Measurements from ENCODE around the gene OR2J2.
"Not testable (repeated sequence)": the region's sequence is repeated elsewhere in the genome, so short reads cannot be mapped to it uniquely, and the experiment has no call there.

Gene OR2J2

GRCh38 chr6:29170607-29171006, at the start of gene OR2J2:
Gene OR2J2 (plus strand): TSS chr6:29170907. CDS start chr6:29173636, 2,729 bp downstream.
- DNase-seq (ENCODE audit: low spot score), result not testable (repeated sequence)

GRCh38 chr6:29129326-29130012, 41.2 kb upstream of the OR2J2 start:
- no peak for DNase-seq (ENCODE audit: low spot score)

- DNase-seq (ENCODE audit: low spot score), result no peak
These were observed 40.1 kb upstream of the OR2J2 start for GRCh38 chr6:29130644-29131043.

- DNase-seq (ENCODE audit: low spot score), result no peak
These were observed 39.0 kb upstream of the OR2J2 start for GRCh38 chr6:29131691-29132090.

- no peak for DNase-seq (ENCODE audit: low spot score)
These were observed 33.0 kb upstream of the OR2J2 start for GRCh38 chr6:29137724-29138123.

- no peak for DNase-seq (ENCODE audit: low spot score)
These were observed 29.1 kb upstream of the OR2J2 start for GRCh38 chr6:29141606-29142005.

GRCh38 chr6:29142309-29142708, 28.4 kb upstream of the OR2J2 start:
- peak; percentile 20 for DNase-seq (ENCODE audit: low spot score)

GRCh38 chr6:29146179-29146578, 24.5 kb upstream of the OR2J2 start:
- DNase-seq (ENCODE audit: low spot score), result peak; percentile 9

GRCh38 chr6:29147074-29147473, 23.6 kb upstream of the OR2J2 start:
- no peak for DNase-seq (ENCODE audit: low spot score)

GRCh38 chr6:29149444-29149843, 21.3 kb upstream of the OR2J2 start:
- DNase-seq (ENCODE audit: low spot score), result not testable (repeated sequence)

GRCh38 chr6:29153083-29153482, 17.6 kb upstream of the OR2J2 start:
- DNase-seq (ENCODE audit: low spot score), result no peak

- DNase-seq (ENCODE audit: low spot score), result not testable (repeated sequence)
These were observed 15.5 kb upstream of the OR2J2 start for GRCh38 chr6:29155182-29155581.

- not testable (repeated sequence) for DNase-seq (ENCODE audit: low spot score)
These were observed 10.8 kb upstream of the OR2J2 start for GRCh38 chr6:29159922-29160321.

GRCh38 chr6:29165571-29165970, 5.1 kb upstream of the OR2J2 start:
- not testable (repeated sequence) for DNase-seq (ENCODE audit: low spot score)

- DNase-seq (ENCODE audit: low spot score), result no peak
These were observed 1.0 kb downstream of the OR2J2 start for GRCh38 chr6:29171736-29172135.

GRCh38 chr6:29183594-29183993, 12.9 kb downstream of the OR2J2 start:
- DNase-seq (ENCODE audit: low spot score), result no peak

GRCh38 chr6:29188659-29189058, 18.0 kb downstream of the OR2J2 start:
- DNase-seq (ENCODE audit: low spot score), result not testable (repeated sequence)

- no peak for DNase-seq (ENCODE audit: low spot score)
These were observed 30.3 kb downstream of the OR2J2 start for GRCh38 chr6:29200767-29201662.

- no peak for DNase-seq (ENCODE audit: low spot score)
These were observed 31.3 kb downstream of the OR2J2 start for GRCh38 chr6:29201966-29202365.

- no peak for DNase-seq (ENCODE audit: low spot score)
These were observed 40.8 kb downstream of the OR2J2 start for GRCh38 chr6:29211488-29211887.

- no peak for DNase-seq (ENCODE audit: low spot score)
These were observed 45.8 kb downstream of the OR2J2 start for GRCh38 chr6:29216528-29216927.

- not testable (repeated sequence) for DNase-seq (ENCODE audit: low spot score)
These were observed 46.5 kb downstream of the OR2J2 start for GRCh38 chr6:29217242-29217641.

GRCh38 chr6:29218056-29218455, 47.3 kb downstream of the OR2J2 start:
- not testable (repeated sequence) for DNase-seq (ENCODE audit: low spot score)

All from cerebellar cortex (tissue), 1 donor.